ENCODE data around the gene NAA16. TPM values are rescaled to one million over a fixed set of nuclear protein-coding genes. Genes with fewer than 3 reads are reported as not detected.

The NAA16 gene
- total RNA-seq, result 4.4 and 6.5 TPM in 2 replicates

DNA sequence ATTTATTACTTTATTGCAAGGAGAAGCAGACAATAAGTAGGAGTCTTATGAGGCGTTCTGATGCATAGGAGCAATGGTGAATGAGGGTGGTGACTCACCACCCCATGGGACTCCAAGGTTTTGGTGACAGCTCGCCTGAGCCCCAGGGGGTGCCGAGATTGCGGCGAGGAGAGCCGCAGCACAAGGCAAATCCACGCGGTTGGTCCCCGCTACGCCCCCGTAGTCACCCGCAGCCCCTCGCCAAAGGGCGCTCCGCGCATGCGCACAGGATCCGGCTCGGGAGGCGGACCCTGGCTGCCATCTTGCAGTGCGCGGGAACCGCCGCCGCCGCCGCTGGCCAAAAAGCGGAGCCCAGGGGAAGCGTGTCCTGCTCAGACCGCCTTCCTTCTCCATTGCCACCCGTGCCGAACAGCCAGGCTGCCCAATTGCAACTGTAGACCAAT is at the start of gene NAA16:
NAA16 (plus strand) TSS at position 305 of the 443 bp plus-strand sequence. CDS start 262 bp downstream, outside the sequence.

DNA sequence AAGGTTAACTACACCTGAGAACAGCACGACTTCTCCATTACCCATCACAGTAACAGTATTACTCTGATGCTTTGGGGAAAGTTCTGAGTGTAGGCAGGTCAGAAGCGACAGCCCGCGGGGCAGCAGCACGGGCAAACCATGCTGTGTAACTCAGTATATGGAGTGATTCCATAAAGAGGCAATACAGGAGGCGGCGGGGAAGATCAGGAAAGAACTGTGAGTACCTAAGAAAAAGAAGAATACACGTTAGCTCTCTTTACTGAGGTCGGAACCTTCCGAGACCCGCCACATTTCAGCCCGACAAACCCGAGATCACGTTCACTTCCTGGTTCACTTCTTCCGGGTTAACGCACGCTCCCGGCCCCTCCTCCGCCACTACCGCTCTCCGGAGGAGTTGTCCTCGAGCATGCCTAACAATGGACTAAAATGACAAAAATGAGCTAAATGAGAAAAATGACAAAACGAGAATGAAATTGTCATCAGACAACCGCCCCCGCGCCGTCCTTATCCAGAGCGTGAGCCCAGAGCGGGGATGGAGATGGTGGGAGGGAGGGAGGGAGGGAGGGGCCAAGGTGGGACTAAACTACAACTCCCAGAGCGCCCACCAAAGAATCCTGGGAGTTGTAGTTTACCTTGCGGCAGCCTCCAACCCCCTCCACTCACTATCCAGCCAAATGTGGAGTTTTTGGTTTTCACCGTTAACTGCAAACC is 47.7 kb upstream of the NAA16 start, which contains the start of gene MTRF1:
MTRF1 (minus strand) TSS at position 316 of the 711 bp plus-strand sequence. CDS start 2,669 bp downstream, outside the sequence.

Other genes with a start within 250 kb of the NAA16 start
- 5.9 and 8.5 TPM in 2 replicates for gene WBP4, start 249.8 kb upstream of the NAA16 start, total RNA-seq
- gene KBTBD6, start 178.5 kb upstream of the NAA16 start, total RNA-seq, result 10.8 and 11.3 TPM in 2 replicates
- 6.9 and 7.7 TPM in 2 replicates for gene KBTBD7, start 116.7 kb upstream of the NAA16 start, total RNA-seq
- 10.0 and 10.6 TPM in 2 replicates for gene MTRF1, start 47.7 kb upstream of the NAA16 start, total RNA-seq
- 1.1 and 2.4 TPM in 2 replicates for gene RGCC, start 146.3 kb downstream of the NAA16 start, total RNA-seq